Measurements from ENCODE around the gene CTCF.

Gene CTCF

DNA sequence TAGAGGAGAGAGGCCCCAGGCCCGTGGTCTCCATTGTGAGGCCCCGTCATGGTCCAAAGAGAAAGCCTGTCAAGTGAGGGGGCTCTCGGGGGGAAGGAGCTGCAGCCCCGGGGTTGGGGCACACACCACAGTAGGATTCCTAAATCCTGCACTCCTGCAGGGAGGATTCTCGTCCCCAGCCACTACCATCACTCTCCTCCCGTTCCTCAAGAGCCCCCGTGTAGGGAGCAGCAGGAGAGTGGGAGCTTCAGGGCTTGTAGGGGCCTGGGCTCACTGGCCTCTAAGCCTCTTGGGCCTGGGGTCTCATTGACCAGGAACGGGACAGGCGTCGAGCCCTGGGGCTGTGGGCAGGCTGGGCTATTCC is 105.1 kb downstream of the CTCF start:
- DNase-seq, result no peak

DNA sequence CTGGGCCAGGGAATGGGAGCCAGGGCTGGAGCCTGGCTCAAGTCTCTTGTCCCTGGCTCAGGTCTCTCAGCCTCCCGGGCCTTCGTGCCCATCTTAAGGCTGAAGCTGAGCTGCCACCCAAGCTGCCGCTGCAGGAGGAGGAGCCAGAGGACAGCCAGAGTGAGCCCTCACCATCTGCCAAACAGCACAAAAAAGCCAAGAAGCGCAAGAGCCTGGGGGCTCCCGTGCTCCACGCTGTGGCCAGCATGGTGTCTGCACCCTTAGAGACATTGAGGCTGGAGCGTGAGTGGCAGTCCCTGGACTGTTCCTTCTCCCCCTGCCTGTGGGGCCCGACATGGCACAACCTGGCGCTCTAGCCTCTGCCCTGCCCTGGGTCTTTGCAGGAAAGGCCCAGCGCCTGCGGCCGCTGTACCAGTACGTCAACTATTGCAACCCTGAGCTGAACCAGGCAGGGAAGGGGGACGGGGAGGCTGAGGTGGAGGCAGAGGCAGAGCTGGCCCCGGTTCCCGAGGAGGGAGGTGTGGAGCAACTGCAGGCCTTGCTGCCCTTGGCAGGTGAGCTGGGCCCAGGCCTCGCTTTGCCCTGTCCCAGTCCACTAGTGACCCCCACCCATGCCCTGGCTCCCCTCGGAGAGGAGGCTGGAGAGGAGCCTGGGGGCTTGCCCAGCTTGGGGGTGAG is 105.6 kb downstream of the CTCF start:
- DNase-seq, result peak; percentile 31 to 58

DNA sequence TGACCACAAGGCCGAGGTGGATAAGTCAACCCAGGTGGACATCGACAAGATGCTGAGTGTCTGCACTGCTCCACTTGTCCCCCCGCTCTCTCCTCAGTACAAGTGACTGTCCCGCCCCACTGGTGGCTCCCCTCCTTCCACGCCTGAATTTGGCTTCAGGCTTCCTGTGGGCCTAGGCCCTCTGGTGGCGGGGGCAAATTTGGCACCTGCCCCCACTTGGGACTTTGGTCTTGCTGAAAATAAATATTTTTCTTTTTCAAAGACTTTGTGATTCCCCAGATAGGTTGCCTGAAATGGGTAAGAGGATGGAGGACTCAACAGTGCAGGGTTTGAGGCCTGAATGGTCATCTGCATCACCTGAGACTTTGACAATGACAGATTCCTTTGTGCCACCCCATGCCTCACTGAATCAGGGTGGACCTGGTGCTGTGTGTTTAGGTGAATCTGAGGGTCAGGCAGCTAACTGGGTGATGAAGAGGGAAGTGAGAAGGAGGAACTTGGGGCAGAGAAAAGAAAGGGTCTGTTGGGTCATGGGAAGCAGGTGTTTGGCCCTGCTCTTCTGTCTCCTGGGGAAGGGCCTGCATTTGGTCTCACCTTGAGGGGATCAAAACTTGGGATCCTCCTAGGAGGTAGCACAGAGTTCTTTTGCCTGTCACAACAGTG is 106.3 kb downstream of the CTCF start:
- no peak for DNase-seq

DNA sequence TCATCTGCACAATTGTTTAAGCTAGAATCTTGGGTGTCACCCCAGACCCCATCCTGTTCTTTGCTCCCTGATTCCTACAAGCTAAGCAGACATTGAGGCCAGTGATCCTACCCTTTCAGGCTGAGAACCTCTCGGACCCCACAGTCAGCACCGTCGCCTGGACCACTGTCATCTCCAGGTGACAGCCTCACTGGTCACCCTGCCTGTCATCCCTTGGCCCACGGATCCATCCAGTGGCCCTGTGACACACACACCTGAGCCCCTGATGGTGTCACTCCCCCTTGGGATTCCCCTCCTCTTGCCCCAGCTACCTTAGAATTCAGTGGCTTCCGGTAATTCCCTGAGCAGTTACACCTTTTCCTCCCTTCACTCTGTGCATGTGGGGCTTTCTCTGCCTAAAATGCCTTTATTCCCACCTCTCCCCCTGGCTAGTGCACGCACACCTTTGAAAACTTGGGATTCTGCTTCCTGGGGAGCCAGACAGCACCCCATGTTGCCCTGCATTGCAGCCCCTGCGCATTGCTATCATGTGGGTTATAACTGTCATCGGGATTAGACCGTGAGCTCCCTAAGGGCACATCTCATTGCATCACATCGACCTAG is 107.3 kb downstream of the CTCF start:
- DNase-seq, result no peak

DNA sequence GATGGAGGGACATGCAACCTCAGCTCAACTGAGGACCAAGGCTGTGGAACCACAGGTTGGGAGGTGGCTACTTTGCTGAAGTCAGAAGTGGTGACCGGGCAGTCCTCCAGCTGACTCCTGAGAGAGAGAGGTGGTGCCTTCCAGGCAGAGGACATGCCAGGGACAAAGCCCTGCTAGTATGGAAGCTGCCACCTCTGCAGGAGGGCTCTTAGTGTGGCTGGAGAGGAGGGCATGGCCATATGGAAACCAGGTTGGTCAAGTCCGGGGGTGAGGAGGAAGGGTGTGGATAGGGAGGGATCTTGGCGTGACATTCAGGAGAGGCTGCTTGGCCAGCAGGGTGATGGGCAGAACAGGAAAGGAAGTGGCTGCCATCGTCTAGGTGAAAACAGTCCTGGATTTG is 110.0 kb downstream of the CTCF start:
- DNase-seq, result no peak

DNA sequence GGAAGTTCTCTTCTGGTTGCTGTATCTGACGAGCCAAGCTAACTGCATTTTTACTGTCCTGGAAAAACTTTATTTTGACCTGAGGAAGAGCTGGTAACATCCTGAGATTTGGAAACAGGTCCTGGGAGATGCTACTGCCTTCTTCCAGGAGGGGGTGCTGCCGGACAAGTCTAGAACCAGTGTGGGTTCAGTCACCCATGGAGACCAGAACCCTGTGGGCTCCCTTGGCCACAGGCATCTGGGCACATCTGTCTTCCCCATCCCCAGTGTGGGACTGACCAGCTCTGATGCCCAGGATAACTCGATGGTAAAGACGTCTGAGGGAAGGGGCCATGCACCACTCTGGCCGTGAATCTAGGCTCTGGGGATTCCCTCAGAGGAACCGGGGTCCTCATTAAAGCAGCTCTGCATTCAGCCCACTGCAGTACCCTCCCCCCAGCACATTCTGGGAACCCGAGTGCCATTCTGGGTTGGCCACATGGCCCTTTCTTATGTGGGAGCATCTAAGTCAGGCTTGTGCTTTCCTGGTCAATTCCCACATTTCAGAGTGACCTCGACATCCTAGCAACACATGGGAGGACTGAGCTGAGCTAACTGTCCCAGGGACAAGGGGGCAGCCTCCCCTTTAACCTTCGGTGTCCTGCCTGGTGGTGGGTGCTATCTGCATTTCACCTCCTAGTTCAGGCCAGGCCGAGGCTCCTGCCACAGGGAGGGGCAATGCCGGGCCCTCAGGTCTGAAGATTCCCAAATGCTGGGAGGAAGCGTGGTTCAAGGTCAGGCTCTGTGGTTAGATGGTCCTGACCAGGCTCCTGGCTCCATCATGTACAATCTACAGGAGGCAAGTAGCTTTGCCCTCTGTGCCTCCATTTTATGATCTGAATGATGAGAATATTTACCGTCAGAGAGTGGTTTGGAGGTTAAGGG is 110.7 kb downstream of the CTCF start:
- peak; percentile 0 to 20 for DNase-seq

DNA sequence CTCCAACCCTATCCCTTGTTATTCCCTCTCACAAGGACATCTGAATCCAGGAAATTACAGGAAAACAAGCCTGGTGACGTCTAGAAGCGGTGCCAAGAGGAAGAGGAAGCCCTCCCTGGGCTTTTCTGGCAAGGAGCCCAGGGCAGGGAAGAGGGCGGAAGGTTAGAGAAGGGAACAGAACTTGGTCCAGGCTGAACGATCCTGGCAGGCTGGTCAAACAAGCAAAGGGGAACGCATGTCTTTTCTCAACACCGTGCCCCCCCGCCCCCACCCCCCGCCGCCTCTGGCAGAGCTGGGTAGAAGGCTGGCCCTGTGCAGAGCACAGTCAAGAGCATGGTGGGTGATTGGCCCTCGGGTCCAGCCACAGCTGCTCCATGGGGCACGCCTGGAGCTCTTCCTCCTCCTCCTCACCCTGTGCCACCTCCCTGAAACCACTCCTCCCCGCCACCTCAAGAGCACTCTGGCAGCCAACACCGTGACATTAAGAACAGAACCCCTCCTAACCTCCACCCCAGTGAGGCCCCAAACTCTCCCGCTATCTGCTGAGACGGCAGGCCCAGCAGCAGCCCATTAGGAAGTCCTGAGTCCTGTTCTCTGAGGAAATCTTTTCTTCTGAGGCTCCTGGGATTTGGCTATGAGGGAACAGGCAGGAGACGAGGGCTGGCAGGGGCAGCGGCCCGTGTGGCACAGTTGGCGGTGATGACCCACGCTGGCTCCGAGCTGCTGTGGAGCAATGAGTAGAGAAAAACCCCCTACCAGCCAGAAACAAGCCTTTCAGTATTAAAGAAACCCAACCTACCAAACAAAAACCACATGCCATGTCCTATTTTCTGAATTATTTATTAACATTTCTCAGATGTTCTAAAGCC is 111.6 kb downstream of the CTCF start:
- peak in 1 of 2 experiments; percentile 11 for DNase-seq

DNA sequence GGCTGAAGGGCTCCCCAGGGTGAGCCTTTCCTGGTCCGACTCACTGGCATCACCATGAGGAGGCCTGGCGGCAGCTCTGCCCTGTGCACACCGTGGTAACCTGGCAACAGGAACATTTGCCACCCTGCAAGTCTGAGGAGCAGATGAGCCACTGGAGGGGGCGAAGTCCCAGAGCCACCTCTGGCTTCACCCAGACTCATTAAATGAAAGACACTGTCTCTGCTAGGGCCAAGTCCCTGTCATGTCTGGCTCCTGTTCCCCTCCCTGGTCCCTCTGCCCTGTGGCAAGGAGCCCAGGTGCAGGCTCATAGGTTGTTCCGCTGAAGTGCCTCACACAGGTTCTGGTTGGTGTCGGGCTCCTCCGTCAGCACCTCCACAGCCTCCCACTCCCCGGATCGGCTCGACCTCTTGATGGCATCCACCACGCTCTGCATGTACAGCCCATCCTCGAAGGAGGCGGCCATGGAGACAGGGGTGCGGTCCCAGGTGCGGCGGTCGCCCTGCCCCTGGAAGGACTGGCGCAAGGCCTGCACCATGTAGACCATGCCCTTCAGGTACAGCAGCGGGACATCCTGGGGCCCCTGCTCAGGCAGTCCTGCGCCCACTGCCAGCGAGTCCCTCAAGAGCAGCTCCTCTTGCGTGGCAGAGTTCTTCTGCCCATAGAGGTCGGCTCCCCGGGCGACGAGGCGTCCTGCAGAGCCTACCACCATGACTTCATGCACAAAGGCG is 112.7 kb downstream of the CTCF start:
- no peak for DNase-seq

DNA sequence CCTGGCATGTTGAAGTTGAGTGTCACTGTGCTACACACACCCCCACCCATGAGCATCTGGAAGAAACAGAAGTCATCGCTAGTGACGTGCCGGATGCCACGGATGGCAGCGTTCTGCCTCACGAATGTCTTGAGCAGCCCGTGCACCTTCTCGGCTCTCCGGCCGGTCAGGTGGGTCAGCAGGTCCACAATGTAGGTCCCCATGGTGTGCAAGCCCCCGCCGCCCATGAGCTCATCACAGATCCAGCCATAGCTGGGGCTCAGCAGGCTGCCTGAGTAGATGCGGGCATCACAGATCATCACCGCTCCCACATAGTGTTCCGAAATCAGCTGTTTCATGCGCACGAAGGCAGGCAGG is 113.2 kb downstream of the CTCF start:
- no peak for DNase-seq

DNA sequence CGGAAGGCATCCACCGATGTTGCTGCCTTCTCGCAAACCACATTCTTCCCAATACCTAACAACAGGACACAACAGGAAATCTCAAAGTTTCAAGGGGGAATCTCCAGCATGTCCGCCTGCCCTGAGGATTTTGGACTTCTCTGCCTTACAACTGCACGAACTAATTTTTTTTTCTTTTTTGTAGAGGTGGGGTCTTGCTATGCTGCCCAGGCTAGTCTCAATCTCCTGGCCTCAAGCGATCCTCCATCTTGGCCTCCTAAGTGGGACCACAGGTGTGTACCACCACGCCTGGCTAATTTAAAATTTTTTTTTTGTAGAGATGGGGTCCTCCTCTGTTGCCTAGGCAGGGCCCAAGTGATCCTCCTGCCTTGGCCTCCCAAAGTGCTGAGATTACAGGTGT is 113.7 kb downstream of the CTCF start:
- DNase-seq, result no peak

DNA sequence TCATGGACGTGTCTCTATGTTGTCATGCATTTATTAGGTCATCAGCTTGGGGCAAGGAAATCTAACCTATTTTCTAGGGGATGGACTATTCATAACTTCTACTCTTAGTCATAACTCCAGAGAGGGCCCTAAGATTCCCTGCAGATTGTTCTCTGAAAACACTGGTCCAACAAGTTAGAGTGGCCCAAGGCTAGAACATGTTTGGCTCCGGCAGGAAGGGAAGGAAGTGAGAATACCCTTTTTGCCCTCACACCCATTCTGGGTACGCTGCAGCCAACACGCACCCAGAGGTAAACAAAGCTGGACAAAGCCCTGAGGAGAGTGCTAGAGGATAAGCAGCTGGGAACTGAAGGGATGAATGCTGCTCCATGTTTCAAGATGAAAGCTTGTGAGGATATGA is 114.2 kb downstream of the CTCF start:
- no peak for DNase-seq

DNA sequence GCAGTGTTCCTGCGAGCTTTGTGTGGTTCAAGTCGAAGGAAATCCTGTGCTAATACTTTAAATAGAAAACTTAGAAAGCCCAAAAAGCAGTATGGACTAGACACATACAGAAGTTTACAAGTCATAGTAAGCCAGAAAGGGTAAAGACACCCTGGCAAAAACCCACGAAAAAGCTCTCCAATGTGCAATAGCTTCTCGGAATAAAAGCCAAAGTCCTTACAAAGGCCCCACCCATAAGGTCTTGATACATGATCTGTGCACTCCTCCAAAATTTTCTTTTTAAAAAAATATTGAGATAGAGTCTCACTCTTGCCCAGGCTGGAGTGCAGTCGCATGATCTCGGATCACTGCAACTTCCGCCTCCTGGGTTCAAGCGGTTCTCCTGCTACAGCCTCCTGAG is 114.6 kb downstream of the CTCF start:
- no peak for DNase-seq

DNA sequence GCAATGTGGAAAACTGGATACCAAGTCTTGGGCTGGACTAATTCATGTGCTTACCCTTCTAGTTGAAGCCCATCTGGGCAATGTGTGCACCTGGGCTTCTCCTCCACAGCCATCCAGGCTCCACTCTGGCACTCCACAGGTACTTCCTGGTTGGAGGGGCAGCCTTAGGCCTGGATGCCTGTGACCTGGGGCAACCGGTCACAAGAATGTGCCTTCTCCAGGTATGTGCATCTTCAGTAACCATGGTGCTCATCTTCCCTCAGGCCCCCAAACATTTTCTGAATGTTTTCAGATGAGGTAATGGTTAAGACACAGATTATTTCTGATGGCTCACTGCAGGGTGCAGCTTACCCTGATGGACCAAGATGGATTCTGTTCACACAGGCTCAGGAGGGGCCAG is 115.4 kb downstream of the CTCF start:
- DNase-seq, result no peak

DNA sequence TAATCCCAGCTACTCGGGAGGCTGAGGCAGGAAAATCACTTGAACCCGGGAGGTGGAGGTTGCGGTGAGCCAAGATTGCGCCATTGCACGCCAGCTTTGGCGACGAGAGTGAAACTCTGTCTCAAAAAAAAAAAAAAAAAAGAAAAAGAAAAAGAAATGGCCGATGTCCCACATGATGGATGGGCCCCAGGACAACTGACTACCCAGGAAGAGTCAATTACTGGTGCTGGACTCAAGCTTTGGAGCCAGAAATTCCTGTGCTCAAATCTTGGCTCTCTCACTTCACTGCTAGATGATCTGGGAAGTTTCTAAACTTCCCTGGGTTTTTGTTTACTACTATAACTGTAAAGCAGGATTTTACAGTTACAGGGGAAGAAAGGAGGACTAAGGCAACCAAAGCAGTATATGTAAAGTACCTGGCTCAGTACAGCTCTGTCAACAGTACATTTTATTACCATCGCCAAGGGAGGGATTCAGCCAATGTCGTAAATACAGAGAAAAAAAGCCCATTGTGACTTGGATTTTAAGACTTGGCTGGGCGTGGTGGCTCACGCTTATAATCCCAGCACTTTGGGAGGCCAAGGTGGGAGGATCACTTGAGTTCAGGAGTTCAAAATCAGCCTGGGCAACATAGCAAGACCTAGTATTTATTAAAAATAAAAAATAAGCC is 116.2 kb downstream of the CTCF start:
- no peak for DNase-seq

DNA sequence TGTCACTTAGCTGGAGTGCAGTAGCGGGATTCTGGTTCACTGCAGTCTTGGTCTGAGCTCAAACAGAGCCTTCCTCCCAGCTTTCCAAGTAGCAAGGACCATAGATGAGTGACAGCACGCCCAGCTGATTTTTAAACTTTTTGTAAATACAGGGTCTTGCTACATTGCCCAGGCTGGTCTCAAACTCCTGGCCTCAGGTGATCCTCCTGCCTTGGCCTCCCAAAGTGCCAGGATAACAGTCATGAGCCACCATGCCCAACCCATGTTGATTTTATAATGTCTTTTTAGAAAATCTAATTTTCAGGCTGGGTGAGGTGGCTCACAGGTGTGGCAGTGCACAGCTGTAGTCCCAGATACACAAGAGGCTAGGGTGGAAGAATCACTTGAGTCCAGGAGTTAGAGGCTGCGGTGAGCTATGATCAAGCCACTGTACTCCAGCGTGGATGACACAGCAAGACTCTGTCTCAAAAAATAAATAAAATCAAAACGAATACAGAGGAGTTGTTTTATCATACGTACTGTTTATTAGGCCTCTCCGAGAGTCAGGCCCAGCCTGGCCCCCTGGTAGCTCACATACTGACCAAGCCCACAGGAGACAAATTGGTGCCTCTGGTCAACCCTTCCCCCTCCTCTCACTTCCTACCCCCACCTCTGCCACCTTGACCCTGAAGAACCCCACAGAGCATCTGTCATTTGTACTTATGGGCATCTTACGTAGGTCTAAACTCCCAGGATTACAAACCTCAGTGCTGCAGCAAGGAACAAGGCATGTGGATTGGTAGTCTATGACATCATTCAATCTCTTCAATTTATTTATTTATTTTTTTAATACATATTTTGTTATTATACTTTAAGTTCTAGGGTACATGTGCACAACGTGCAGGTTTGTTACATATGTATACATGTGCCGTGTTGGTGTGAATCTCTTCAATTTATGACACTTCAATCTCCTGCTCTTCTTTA is 117.9 kb downstream of the CTCF start:
- DNase-seq, result no peak

DNA sequence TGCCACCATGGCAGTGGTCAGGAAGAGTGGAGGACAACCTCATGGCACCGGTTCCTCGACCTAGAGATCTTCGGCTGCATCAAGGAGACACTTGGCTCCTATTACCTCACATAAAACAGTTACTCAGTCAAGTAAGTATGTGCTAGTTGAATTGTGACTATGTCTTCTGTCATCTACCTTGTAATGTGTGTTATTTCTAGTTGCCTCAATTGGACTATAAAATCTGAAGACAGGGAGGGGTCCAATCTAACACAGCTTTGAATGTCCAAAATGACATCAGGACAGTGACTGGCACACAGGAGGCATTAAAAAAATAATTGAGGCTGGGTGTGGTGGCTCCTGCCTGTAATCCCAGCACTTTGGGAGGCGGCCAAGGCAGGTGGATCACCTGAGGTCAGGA is 121.4 kb downstream of the CTCF start:
- DNase-seq, result no peak

DNA sequence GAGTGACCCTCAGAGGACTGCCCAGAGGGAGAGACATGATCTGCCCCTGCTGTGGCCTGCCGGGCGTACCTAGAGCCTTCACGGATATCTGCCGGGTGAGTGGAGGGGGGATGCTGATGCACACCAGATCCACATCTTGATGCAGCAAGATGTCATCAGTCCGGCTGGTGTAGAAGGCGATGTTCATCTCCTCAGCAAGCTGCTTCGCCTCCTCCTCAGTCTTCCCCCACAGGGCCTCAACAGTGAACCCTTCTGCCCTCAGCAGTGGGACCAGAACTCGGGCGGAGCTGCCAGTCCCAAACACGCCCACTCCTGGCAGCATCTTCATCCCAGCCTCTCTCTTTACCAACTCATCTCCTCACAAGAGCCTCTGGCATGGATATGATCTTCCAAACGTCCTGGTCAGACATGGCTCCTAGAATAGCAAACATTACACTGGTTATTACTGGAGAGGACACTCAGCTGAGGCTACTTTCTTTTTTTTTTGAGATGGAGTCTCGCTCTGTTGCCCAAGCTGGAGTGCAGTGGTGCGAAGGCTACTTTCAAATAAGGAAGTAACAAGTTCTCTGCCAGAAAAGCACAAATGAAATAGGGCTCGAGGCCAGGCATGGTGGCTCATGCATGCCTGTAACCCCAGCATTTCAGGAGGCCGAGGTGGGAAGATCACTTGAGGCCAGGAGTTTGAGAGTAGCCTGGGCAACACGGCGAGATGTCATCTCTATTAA is 123.2 kb downstream of the CTCF start:
- DNase-seq, result no peak

All from NCI-H187 (cell line).